Heart left ventricle (tissue), 13 donors: ENCODE results near the gene TRDN.

Source experiments
- POLR2A ChIP-seq, 2 donors: fragments of 450-650 bp; IDR thresholded peaks; one replicate each; pipeline ENCODE4 v1.6.1; 2017; ENCODE audit warnings: antibody characterized with exemption in 2 of 2, mild to moderate bottlenecking in 2 of 2, moderate library complexity in 2 of 2
- TF ChIP-seq, protein P1 (sequence below), 12 donors: fragments of 200-600 bp; sonication (generic) in 4 of 12; IDR thresholded peaks; one replicate each; pipeline versions ENCODE4 v1.5.0 to v1.8.0; 2018 to 2022; ENCODE audit warnings: antibody characterized with exemption in 12 of 12, mild to moderate bottlenecking in 5 of 12
- donor health status: ischemic (EF 13 %, LVEDD 7.1; RV severe dilation, severe dysfunction).
- donor health status: DM: no; HTN: yes; CAD: no.
- donor health status: DM: no; HTN: no; CAD: no.
- donor health status: ischemic (EF 25% LVEDD 6.9; RV normal size, moderate dysfunction).
- donor health status: ischemic (EF 25% LVEDD 5.7; RV mildly dilated, moderate dysfunction).
- donor health status: ischemic (EF 35%, LVEDD 5.7; RV mildly dilated, moderate dysfunction).
- donor health status: nonischemic (EF 11% LVEDD 7.7; RV severe dilation, severe dysfunction).
- donor health status: DM: yes; HTN: yes; CAD: no.
- donor health status: PGD.
- donor health status: ischemic (EF 29% LVEDD 5.4; RV normal size, mild dysfunction).
- donor health status: nonischemic (EF 23%, LVEDD 6.1; RV moderate dilation, normal function).

DNA sequence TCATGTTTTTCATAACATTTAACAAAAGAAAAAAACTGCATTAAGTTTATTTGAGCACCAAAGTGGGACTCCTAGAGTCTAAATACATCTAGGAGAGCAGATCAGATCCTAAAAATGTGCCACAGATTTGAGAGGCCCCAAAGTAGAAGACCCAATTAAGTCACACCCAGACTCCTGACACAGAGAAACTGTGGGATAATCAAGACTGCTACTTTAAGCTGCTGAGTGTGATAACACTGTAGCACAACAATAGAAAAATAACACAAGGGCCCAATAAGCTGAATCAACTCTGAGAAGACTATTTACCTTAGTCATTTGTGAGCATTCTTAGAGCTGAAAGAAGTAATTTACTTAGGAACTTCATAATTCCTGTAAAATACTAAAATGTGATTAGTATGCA lies 26.0 kb downstream of the TRDN start:
- TF ChIP-seq, protein P1, sequence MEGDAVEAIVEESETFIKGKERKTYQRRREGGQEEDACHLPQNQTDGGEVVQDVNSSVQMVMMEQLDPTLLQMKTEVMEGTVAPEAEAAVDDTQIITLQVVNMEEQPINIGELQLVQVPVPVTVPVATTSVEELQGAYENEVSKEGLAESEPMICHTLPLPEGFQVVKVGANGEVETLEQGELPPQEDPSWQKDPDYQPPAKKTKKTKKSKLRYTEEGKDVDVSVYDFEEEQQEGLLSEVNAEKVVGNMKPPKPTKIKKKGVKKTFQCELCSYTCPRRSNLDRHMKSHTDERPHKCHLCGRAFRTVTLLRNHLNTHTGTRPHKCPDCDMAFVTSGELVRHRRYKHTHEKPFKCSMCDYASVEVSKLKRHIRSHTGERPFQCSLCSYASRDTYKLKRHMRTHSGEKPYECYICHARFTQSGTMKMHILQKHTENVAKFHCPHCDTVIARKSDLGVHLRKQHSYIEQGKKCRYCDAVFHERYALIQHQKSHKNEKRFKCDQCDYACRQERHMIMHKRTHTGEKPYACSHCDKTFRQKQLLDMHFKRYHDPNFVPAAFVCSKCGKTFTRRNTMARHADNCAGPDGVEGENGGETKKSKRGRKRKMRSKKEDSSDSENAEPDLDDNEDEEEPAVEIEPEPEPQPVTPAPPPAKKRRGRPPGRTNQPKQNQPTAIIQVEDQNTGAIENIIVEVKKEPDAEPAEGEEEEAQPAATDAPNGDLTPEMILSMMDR (IDR thresholded peaks at IDR 0.05): no peak
- no peak for TF ChIP-seq POLR2A (IDR thresholded peaks at IDR 0.05)
